GM21619 (cell line): Measurements from ENCODE around the gene PCTP.

Source experiments
- ATAC-seq: cut with Tn5 transposase; IDR thresholded peaks from one replicate; pipeline ENCODE4 v1.9.1; 2021; ENCODE audit not compliant: unreplicated experiment

PCTP gene

DNA sequence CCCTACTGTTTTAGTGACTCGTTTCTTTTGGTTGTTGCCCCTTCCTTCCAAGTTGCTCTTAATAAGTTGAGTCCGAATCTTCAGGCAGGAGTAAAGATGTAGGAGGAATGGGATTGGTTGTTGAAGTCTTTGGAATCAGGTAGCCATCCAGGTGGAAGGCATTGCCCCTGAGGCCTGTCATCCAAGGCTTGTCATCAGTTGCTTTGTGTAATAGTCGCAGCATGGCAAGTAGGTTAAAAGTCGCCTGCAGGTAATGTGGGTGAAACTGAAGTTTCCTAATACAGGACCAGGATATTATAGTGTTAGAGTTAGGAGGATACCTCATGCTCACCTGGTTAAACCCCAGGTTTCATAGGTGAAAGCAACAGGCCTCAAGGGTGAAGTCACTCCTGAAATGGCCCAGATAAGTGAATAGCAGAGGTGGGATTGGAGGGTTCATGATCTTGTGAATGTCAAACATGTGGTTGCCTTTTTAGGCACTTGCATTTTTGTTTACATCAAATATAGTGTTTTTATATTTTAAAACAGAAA lies 934 bp downstream of the PCTP start:
- no peak for ATAC-seq

GRCh38 chr17:55756689-55757088 lies 5.8 kb downstream of the PCTP start:
- ATAC-seq, result no peak

DNA sequence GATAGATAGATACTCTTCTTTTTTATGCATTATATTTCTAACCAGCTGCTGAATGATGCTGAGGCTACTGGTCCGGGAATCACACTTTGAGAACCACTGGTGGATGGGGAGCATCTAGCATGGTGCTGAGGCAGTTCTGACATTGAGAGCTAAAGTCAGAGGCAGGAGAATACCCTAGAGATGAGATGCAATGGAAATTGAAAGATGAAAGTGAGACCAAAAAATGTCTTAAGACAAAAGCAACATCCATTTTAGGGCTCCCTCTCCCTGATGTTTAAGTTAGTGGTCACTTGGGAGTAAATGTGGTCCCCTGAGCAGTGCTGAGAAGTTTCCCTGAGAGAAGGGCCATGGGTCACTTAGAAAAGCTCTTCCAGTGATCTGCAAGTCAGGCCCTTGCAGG lies 6.8 kb downstream of the PCTP start:
- ATAC-seq, result peak; percentile 80

DNA sequence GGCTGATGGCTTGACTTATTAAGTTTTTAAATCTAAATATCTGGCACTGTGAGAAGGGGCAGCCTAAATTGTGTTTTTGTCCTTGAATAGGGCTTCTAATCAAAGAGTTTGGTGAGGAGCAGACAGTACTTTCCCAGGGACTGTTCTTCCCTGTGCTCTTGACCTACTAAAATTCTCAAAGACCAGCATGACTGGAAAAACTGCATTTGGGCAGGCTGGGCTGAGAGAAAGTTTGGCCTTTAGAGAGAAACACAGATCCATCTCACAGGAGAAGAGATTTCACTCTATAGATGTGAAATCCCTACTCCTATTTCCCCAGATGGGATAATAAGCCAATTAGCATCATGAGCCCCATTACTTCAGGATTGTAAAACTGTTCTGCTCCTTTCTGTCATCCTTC lies 7.3 kb downstream of the PCTP start:
- no peak for ATAC-seq

- no peak for ATAC-seq
Observed at GRCh38 chr17:55760643-55761355, 9.9 kb downstream of the PCTP start.

- no peak for ATAC-seq
Observed at GRCh38 chr17:55762086-55762858, 11.4 kb downstream of the PCTP start.

GRCh38 chr17:55763856-55764255 lies 13.0 kb downstream of the PCTP start:
- ATAC-seq, result no peak

DNA sequence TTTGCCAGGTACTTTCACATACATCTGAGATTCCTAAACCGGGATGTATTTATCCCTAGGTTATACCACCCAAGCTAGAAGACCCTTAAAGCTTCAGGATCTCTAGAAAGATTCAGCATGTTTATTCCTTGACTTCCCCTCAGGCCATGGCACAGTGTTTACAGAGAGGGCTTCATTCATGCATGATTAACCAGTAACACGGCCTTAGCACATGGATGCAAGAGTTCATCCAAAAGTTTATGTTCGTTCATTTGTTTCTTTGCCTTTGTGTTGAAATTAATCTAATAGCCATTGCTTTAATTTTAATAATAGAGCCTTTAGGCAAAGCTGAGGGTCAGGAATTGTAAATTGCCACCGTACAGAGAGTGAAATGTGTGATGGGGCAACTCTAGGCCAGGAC lies 13.8 kb downstream of the PCTP start:
- no peak for ATAC-seq

DNA sequence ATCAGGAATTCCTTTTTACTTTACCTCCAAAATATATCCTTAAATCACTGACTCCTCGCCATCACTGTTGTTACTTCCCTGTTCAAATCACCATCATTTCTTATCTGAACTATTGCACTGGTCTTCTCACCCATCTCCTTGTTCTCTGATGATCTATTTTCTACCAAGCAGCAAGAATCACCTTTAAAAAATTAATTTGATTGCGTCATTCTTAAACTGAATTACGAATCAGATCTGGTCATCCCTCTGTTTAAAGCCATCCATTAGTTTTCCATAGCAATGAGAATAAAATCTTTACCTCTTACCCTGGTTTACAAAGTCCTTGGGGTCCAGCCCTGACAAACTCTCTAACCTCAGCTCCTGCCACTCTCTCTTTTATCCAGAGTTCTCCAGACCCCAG lies 14.6 kb downstream of the PCTP start:
- no peak for ATAC-seq

DNA sequence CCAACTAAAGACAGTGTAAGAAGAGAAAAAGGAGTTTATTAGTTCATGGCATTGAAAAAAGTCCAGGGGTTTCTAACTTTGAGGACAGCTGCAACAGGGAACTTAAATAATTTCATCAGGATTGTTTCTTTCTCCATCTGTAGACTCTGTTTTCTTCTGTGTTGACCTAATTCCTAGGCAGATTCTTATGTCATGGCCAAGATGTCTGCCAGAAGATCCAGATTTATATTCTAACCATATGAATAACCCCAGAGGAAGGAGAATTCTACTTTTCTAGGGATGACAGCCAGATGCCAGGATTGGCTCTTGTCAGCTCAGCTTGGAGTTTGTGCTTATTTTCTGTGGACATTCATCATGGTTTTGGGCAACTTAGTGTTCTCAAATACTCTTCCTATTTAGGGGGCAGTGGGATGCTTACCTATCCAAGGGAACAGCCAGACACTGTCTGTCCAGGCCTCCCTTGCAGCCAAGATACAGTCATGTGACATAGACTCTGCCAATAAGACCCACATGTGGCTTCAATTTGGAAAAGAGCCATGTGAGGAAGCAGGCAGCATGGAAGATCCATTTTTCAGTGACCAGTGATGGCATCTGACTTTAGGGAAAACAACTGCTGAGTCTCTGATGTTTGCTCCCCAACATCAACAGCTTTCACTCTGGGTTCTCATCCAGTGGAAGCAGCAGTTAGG lies 18.2 kb downstream of the PCTP start:
- ATAC-seq, result no peak

- ATAC-seq, result no peak
Observed at GRCh38 chr17:55769625-55770000, 18.8 kb downstream of the PCTP start.

DNA sequence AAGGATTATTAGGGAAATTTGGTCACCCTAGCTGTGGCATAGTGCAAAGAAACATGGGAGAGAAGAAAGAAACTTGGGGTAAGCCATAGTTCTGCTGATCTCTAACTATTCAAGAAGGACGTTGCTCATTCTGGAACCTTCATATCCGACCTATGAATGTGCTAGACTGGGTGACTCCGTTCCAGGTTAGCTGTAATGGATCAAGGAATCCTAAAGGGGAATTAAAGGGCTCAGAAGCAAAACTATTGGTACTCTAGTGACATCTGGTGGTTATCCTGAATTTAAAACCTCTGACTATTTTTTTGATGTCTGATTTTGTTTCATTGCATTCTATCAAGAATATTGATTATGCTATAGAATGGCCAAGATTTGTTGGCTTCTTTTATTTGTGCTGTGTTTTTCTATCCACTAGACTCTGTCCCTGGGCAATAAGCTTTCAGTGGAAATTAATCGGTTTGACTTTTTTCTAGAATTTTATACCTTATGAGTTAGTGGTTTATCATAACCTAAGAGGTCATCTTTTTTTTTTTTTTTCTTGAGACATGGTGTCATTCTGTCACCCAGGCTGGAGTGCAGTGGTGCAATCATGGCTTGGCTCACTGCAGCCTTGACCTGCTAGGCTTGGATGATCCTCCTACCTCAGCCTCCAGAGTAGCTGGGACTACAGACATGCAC lies 19.5 kb downstream of the PCTP start:
- ATAC-seq, result no peak

DNA sequence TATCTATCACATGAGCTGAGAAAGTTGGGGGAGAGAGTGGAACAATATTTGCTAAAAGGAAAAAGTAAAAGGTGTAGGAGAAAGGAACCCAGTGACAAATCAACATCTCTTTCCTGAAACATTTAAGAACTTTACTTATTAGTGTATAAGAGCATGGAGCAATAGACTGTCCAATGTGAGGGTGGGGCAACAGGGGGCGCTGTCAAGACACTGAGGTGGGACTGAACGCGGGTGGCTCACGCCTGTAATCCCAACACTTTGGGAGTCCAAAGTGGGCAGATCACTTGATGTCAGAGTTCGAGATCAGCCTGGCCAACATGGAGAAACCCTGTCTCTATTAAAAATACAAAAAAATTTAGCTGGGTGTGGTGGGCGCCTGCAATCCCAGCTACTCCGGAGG lies 21.2 kb downstream of the PCTP start:
- no peak for ATAC-seq

DNA sequence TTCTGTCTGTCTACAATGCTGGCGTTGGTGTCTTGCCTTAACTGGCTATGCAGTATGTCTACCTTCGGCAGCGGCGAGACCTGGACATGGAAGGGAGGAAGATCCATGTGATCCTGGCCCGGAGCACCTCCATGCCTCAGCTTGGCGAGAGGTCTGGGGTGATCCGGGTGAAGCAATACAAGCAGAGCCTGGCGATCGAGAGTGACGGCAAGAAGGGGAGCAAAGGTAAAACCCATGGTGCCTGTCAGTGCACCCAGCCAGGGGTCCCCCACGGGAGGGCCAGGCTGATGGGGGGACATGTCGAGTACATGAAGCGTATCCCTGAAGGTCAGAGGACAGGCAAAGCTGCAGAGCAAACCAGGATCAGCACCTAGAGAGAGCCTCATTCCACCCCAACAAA lies 22.8 kb downstream of the PCTP start:
- ATAC-seq, result no peak

DNA sequence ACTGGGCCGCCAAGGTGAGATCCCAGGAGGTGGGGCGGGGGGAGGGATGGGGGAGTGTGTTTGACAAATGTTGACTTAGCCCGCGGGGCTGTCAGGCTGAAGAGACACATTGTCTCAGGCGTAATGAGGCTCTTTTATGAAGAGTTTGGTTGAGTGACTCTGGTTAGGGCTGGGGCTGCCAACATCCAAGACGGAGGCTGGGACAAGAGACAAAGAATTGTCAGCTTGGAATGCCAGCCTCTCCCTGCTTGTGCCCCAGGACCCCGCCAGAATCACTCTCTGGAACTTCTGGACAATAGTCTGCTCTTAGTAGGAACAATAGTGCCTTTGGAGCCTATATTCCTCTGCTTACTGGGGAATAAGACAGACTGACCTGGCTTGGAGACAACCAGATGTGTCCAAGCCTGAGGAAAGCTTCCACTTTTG lies 24.0 kb downstream of the PCTP start:
- ATAC-seq, result no peak

DNA sequence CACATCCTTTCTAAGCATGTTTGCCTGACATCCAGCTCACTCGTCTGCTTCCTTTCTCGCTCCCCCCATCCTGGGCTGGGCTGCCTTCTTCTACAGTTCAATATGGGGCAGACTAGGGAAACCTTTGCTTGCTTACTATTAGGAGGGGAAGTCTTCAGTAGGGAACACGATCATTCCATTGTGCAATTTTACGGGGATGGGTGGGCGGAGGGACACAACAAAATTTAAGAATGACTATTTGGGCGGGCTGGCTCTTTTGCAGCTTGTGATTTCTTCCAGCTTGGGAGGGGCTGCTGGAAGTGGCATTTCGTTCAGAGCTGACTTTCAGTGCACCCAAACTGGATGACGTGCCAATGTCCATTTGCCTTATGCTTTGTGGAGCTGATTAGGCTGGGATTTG lies 25.4 kb downstream of the PCTP start:
- no peak for ATAC-seq

GRCh38 chr17:55777471-55777971 lies 26.7 kb downstream of the PCTP start:
- no peak for ATAC-seq

DNA sequence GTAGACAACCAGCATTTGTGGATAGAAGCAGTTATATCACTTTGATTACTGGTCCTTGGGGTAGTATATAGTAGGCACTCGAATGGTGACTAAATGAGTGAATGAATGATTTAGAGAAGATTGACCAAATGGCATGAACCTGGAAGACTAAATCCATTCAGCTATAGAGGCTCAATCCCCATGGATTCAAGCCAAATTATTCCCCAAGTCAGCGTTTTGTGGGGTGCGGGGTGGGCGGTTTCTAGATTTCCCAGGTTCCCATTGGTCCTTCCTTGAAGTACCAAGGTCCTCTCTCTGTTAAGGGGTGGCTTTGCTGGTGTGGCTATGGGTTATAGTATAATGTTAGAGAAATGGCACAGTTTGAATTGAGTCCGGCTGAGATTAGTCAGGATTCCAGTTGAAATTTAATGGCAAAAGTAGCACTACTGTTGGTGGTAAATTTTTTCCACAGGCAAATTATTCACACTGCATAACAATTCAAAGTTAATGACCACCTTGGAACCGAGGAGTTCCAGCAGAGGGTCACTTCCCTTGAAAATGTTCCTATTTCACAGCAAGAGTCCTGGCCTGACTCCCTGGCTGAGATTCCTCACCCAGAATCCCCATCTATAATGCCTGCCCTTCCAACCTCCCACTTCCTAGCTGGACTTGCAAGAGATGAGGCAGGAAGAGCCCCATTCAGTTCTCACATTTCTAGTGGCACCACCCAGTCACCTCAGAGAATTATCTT lies 27.7 kb downstream of the PCTP start:
- ATAC-seq, result no peak

- no peak for ATAC-seq
Observed at GRCh38 chr17:55783684-55784245, 32.9 kb downstream of the PCTP start.

GRCh38 chr17:55784666-55785065 lies 33.8 kb downstream of the PCTP start:
- ATAC-seq, result no peak
